Stimulated activated CD4-positive, alpha-beta T cell treated with anti-CD3 and anti-CD28 coated beads, TNF-alpha, amount 100 ng/mL, for 4 hours (primary cell): ENCODE results near the gene AKAP13.
A peak's percentile ranks its signal among the peaks of the same experiment; 100 is the strongest.
"Not testable (repeated sequence)": the region's sequence is repeated elsewhere in the genome, so short reads cannot be mapped to it uniquely, and the experiment has no call there.

Source experiments
- DNase-seq, 3 experiments: peaks; one replicate each; pipeline ENCODE4 v3.0.0-alpha.2; 2020; ENCODE audit warnings: low read depth in 3 of 3

Gene AKAP13, protein sequence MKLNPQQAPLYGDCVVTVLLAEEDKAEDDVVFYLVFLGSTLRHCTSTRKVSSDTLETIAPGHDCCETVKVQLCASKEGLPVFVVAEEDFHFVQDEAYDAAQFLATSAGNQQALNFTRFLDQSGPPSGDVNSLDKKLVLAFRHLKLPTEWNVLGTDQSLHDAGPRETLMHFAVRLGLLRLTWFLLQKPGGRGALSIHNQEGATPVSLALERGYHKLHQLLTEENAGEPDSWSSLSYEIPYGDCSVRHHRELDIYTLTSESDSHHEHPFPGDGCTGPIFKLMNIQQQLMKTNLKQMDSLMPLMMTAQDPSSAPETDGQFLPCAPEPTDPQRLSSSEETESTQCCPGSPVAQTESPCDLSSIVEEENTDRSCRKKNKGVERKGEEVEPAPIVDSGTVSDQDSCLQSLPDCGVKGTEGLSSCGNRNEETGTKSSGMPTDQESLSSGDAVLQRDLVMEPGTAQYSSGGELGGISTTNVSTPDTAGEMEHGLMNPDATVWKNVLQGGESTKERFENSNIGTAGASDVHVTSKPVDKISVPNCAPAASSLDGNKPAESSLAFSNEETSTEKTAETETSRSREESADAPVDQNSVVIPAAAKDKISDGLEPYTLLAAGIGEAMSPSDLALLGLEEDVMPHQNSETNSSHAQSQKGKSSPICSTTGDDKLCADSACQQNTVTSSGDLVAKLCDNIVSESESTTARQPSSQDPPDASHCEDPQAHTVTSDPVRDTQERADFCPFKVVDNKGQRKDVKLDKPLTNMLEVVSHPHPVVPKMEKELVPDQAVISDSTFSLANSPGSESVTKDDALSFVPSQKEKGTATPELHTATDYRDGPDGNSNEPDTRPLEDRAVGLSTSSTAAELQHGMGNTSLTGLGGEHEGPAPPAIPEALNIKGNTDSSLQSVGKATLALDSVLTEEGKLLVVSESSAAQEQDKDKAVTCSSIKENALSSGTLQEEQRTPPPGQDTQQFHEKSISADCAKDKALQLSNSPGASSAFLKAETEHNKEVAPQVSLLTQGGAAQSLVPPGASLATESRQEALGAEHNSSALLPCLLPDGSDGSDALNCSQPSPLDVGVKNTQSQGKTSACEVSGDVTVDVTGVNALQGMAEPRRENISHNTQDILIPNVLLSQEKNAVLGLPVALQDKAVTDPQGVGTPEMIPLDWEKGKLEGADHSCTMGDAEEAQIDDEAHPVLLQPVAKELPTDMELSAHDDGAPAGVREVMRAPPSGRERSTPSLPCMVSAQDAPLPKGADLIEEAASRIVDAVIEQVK (N-terminal part only)

DNA sequence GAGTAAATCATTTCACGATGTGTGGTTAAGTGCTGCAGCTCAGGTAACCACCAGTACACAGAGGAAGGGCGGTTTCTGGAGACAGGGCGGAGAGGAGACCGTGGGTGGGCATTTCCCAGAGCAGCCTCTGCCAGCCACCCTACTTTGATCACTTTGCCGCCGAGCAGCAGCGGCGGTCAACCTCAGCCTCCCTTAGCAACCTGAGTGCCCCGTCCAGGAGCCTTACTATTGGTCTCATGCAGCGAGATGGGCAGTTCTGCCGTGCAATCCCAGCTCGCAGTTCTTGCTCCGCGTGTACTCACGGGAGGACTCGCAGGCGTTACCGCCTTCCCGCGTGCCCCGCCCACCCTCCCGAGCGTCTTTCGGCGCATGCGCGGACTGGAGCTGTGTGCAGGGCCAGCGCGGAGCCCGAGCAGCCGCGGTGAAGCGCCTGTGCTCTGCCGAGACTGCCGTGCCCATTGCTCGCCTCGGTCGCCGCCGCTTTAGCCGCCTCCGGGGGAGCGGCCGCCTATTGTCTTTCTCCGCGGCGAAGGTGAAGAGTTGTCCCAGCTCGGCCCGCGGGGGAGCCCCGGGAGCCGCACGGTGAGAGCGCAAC, at the start of gene AKAP13:
Gene AKAP13, plus strand, starts transcription at position 387 of the 595 bp plus-strand sequence. CDS start 105,118 bp downstream, outside the sequence.
- DNase-seq: peak; percentile 74 to 87 (median 85)

DNA sequence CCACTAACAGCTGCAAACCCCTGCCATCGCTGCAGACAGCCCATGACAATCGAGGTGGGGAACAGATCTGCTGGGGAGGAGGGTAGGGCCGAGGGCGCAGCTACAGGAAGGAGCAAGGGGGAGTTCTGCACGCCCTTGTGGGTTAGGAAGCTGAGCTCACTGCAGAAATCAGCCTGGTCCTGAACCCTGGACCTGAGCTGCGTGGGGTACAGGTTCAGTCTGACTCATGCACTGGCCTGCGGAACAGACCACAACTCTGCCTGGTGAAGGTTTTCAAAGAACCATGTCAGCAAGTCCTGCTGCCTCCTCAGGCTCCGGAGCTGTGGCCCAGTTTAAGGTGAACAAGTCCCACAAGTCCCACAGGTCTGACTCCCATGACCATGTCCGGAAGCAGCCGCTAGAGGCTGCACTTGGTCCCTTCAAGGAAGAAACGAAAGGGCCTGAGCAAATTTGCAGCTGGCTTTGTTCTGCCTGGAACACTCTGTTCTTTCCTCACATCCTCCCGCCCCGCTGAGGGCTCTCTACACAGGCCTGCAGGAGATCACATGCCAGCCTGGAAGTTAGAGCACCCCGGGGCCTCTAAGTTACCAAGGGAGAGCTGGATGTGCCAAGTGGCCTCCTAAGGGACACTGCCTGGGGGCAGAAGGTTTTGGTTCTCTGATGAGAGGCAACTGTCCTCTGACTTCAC, 49.4 kb upstream of the AKAP13 start:
- DNase-seq: peak in 2 of 3 experiments; percentile 39

DNA sequence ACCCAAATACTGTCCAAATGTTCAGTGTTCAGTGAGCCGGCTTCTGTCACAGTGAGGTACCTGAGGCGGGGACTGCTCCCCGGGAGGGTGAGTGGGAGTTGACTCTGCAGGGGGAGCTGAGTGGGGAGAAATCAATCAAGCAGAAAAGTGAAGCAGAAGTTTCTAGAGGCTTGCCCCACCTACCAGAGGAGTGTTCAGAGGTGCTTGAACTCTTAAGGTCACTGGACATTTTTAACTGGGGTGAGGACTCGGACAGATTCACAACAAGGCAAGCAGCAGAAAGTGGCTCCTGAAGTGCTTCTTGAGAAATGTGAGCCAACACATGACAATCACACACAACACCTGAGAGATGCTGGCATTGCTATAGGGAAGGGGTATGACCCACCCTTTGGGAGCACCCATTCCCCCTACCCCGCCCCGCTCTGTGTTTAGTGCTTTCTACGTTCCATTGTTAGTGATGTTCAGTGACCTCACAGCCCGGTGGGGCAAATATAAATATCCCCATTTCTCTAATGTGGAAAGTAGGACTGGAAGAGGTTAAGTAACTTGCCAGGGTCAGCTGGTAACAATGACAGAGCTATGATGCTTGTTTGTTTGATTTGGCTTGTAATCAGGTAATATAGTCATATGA, 48.6 kb upstream of the AKAP13 start:
- DNase-seq: no peak

DNA sequence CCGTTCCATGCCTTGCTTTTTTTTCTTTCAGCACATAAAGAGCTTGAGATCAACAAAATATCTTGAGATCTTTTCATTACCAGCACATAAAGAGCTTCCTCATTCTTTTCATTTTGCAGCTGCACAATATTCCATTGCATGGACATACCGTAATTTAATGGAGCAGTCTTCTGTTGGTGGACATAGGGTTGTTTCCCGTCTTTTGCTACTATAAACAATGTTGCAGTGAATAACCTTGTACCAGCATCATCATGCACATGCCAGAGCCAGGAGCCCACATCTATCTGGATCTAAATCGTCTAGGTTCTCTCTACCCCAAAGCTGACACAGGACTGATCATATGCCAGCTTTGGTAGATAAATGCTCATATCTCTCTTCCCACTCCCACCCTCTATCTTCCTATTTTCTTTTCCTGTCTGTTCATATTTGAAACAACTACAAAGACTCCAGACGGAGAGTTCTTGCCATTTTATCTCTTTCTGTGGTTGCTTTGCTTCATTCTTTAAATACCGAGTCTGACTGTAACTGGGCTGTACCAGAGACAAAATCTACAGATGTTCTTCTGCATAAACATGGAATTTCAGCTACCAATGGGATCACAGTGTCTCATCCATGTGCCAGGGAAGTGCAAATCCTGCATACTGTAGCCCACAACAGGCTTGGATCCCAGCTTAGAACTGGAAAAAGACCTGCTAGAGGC, 47.1 kb upstream of the AKAP13 start:
- no peak for DNase-seq

DNA sequence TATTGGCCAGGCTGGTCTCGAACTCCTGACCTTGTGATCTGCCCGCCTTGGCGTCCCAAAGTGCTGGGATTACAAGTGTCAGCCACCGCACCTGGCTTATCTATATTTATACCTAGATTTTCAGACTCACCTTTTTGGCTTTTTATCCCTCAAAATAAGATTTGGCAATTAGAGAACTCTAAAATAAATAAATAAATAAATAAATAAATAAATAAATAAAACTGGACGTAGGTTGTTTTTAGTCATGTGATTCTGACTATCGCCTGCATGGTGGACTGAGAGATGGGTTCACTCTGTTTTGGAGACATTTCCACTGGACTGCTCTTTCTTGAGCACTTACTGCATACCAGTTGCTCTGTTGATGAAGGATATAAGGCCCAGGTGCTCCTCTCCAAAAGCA, 46.2 kb upstream of the AKAP13 start:
- no peak for DNase-seq

DNA sequence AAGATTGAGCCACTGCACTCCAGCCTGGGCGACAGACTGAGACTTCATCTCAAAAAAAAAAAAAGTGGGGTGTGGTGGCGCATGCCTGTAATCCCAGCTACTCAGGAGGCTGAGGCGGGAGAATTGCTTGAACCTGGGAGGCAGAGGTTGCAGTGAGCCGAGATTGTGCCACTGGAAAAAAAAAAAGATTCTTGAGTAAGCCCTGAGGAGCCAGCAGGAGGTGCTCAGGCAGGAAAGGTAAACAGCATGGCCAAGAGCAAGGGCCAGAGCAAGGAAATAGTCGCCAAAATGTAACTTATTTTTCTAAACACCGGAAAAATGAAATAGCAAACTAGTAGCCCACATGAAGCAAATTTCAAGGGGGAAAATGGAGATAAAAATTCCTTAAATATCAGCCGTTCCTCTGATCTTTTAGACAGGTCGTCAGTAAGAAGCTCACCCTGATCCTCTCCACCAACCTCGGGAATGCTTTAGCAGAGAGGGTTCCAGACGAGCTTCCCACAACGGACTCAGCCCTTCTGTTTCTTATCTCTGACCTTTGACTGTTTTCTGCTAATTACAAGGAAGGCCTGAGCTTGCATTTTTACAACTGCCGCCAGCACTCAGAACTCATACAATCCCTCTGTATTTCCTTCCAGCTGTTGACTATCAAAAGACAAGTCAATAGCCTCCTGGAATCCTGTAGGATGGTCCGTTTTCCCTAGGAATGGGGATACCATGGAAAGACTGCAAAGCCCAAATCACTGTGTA, 45.0 kb upstream of the AKAP13 start:
- DNase-seq: no peak

DNA sequence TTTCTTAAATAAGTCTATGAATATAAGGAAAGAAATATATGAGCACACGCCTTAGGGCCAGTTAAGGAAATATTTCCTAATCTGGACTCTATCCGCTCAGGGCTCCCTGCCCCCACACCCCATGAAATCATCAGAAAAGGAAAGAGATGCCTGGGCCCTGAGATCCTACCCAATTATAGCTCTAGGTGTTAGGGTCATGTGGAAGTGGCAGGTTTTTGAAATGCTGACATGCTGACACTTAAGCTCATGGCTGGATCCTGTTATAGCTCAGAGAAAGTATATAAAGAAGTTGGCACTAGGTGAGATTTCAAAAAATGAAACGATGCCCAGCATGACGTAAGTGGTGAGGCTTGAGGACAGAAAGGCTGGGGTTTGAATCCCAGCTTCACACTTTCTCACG, 43.5 kb upstream of the AKAP13 start:
- no peak for DNase-seq

DNA sequence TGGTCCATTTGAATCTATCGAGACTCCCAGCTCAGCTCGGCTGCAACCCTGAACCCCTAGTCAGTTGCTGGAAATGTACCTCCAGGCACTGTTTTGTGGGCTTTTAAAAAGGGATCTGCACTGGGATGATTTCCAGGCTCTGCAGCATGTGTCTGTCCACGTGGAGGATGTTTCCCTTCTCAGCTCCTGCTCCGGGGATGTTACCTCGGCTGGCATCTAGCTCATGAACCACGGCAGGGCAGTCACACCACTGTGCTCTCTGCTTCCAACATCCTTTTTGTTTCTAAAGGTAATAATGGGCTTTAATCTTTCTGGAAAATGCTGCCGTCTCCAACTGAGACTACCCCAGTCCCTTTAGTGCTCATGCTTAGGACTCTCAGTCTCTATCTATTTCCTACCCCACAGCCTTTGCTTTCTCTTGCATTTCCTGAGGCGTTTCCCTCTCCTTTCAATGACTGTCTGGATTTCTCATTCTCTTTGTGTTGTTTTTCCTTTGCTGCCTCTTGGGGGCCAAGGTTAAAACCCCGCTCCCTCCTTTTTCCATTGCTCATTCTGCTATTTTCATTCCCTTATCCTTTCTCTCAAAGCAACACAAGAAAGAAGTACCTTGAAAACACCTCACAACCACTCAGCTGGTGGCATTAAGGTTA, 42.9 kb upstream of the AKAP13 start:
- DNase-seq: no peak

DNA sequence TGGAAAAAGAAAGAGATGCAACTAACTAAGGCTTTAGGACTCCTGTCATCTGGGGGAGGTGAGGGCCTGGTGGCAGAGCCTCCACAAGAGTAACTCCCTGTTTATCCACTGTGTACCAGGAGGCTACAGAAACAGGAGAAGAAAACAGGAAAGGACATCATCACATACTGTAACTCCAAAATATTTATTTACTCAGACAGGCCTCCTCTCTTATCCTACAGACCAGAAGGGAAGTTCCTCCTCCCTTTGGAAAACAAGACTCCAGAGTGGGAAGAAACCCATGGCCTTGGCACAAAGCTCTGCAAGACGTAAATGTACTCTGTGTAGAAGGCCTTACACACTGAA, 40.1 kb upstream of the AKAP13 start:
- no peak for DNase-seq

DNA sequence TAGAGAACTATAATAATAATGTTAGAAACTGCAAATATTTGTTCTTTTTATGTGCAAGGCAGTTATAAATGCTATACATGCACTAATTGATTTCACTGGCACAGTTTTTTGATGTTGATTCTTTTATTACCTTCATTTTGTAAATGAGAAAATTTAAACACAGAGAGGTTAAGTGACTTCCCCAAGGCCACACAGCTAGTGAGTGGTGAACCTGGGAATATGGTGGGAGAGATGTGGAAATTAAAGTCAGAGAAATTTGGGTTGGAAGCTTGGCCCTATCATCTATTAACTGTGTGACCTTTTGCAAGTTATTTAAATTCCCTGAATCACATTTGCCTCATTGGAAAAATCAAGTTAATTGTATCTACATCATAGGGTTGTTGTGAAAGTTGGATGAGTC, 39.6 kb upstream of the AKAP13 start:
- DNase-seq: no peak

DNA sequence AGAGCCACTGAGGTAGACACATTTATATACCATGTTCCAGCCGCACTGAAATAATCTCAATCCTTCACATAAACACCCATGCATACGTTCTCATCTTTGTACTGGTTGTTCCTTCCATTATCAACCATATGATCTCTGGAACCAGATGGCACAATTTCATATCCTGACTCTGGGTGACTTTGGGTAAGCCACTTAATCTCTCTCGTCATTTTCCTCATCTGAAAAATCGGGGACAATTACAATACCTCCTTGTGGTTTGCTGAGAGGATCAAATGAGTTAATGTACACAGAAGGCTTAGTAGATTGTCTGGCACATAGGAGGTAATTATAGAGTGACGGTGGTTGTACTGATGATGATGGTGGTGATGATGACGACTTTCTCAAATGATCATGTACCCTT, 38.2 kb upstream of the AKAP13 start:
- DNase-seq: not testable (repeated sequence)

DNA sequence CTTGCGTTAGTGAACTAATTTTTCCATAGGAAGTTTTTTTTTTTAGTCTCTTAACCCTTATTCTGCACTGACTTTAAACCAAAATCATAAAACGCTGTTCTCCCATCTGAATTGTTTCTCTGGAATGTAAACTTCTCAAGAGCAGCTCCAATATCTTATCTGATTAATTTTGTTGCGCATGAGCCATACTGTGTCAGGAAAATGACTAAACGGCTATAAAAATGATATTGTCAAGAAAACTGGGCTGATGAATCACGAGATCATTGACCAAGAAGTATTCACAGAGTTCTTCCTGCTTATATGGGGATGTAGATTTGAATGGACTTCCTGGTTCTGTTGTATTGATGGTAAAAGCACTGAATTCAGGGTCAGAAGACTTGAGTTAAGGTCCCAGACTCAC, 37.0 kb upstream of the AKAP13 start:
- not testable (repeated sequence) for DNase-seq

DNA sequence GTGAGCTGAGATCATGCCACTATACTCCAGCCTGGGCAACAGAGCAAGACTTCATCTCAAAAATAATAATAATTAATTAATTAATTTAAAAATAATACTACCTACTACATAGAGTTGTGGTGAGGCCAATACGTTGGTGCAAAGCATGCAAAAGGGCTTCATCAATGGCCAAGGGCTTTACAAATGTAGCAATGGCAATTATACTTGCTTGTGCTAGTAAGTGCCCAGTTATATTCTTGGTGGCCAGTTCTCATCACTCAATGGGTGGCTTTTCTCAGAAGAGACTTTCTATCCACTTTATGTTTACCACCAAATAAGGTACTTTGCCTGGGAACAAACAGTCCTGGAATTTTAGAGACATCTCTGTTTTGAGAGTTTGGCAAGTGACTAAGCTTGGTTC, 36.2 kb upstream of the AKAP13 start:
- not testable (repeated sequence) for DNase-seq

DNA sequence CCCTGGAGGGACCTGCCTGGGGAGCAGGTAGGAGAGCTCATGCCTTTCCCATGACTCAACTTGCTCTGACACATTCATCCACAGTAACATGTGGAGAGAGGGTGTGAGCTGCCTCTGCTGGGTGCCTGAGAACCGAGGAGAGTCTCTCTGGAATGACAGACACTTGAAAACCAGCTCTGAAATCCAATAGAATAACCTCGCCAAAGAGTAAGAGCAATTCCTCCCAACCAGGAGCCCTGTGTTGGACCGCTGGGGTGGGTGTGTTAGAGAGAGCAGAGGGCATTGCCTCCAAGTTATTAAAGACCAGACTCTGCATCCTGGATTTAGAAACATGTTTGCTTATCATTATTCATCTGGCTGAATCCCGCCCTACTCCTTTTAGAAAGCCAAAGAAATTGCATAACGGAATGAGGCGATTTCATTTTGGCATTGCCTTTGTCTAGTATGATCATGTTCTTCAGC, 35.7 kb upstream of the AKAP13 start:
- not testable (repeated sequence) for DNase-seq

DNA sequence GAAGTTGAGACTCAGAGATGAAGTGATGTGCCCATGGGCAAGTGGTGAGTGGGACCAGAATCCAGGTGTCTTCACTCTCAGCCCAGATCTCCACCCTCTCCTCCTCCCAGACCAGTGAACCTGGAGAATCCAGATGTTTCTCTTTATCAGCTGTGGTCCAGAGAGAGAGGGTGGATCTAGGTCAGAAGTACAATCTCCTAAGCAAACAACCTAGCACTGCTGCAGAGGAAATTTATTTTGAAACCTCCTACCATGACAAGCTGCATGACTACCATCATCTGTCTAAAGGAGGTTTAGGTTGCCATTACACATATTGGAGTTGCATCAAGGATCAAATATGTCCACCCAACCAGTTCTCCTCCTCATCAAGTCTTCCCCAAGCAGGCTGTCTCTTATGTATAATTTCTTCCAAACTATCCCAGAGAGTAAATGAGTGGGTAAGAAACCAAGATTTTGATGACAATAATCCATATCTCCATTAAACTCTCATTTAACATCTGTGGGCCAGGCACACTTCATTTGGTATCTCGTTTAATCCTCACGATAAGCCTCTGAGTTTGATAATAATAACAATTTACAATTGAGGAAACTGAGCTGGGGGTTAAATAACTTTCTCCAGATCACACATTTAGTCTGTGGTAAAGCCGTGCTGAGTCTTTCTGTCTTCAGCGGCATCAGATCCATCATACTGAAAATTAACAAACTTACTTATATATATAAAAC, 35.0 kb upstream of the AKAP13 start:
- not testable (repeated sequence) for DNase-seq

DNA sequence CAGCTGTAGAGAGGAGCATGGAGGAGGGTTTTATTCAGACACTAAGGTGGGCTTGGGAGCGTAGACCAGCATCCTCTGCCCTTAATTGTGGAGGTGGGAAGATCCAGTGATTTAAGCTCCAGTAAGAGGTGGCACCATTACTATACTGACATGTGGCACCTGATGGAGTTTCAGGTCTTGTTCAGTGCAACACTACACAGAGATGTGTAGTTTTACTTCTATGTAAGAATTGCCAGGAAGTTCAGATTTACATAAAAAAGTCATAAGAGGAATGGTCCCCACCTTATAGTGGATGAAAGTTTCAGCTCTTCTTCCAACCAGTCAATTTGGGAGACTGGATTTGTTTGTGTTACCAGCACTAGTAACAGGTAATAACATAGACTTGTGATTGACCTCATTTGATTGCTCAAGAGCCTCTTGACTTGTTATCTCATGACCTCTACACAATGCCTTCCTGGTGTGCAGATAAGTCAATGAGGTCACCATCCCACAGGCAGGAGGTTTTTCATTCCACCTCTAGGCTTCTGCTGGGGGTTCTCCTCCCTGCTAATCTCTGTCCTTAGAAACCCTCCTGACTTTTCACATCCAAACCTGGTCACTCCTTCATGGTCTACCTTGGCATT, 33.8 kb upstream of the AKAP13 start:
- not testable (repeated sequence) for DNase-seq

DNA sequence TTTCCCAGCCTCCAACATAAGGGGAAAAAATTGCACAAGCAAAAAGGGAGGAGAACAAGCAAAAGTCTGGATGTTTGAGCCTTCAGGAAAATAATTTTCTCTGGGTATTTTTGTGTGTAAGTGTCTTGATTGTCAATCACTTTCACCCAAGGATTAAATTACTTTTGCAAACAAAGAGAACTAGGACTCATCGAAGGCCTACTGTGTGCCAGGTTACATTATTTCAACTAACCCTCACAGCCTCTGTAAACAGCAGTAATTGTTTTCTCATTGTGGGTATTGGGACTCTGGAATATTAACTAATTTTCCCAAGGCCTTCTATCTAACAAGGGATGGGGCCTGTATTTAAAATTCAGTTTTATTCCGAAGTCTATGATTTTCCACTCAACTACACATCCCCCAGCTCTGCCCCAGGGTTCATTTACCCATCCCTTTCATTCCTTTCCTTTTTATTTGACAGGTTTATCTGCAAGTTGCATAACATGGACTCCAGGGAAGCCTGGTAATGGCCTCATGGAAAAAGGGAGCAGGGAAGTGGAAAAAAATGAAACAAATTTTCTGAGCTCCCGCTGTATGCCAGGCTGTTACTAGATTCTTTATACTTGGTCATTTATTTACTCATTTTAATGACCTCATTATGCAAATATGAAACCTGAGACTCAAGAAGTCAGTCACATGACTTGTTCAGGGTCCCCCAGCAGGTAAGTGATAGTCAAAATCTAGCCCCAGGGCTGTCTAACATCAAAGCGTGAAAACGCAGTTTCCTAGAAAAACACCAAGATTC, 32.9 kb upstream of the AKAP13 start:
- DNase-seq: not testable (repeated sequence)
